ENCODE results near the gene LAMA3. TPM values are rescaled to one million over a fixed set of nuclear protein-coding genes. Genes with fewer than 3 reads are reported as not detected.

Gene LAMA3
- total and polyA plus RNA-seq, 10 of the 15 experiments (the other 5 are each of a cell fraction or from before 2014, with no cell fraction given): 0.37 to 6.5 (median 5.4) TPM

- TF ChIP-seq EED (IDR thresholded peaks at IDR 0.05; ENCODE audit: low read depth) (no peak), RFX5 (IDR thresholded peaks at IDR 0.05; ENCODE audit: low read depth, low read length) (no peak), MTA2 (IDR thresholded peaks at IDR 0.05; ENCODE audit: low read depth) (no peak), CREB1 (IDR thresholded peaks at IDR 0.05; ENCODE audit: low read depth) (no peak), ZNF24 (IDR thresholded peaks at IDR 0.05) (no peak), BRCA1 (IDR thresholded peaks at IDR 0.05; ENCODE audit: low read depth, low read length) (no peak), NKRF (conservative IDR thresholded peaks at IDR 0.05) (no peak)
These were observed 105.0 kb downstream of the LAMA3 start (continued) for GRCh38 chr18:23793985-23794867.

- Histone ChIP-seq H2AFZ (ENCODE audit: control insufficient read depth, low read depth, low read length) (no peak overlapping the region), H3K27me3 (replicated peaks in 1 of 2; ENCODE audit: control insufficient read depth in 2 of 2, insufficient read depth in 2 of 2, low read length in 1 of 2) (no peaks in the 10 kb centered on the region), H3K79me2 (ENCODE audit: control insufficient read depth, insufficient read depth, low read length) (no peaks in the 10 kb centered on the region), H3K9me3 (replicated peaks; ENCODE audit: control insufficient read depth, insufficient read depth, low read length) (no peaks in the 10 kb centered on the region; the same call in 2 of the 3 replicates), H3K9ac (ENCODE audit: control insufficient read depth, insufficient read depth, low read length) (no peak overlapping the region), H4K20me1 (ENCODE audit: control insufficient read depth, insufficient read depth) (no peaks in the 10 kb centered on the region), H3K4me1 (ENCODE audit: control insufficient read depth, insufficient read depth, low read length) (no peaks in the 10 kb centered on the region), H3K27ac (ENCODE audit: control insufficient read depth, insufficient read depth) (no peak overlapping the region), H3K4me2 (ENCODE audit: control insufficient read depth, insufficient read depth) (no peak overlapping the region), H3K4me3 (no peak overlapping the region), H3K36me3 (ENCODE audit: control insufficient read depth in 2 of 2, insufficient read depth in 2 of 2, low read length in 1 of 2) (no peaks in the 10 kb centered on the region)
- ATAC-seq: no peak
- ChIA-PET SMC1A (ENCODE audit: uncharacterized antibody, unreplicated experiment) (no interaction called here), RAD21 (ENCODE audit: unreplicated experiment) (no interaction called here), POLR2A (no interaction called here), CTCF (interaction anchor here (0.6 kb wide), 2 partner anchors 15 to 47 kb away, joined by 3 to 5 read pairs; no protein-coding TSS in a partner anchor)
- in situ Hi-C loops (cut with MboI) (no loop called here), intact Hi-C loops (cut with micrococcal nuclease; ENCODE audit: unreplicated experiment) (no loop called here)
- no TSS peak for BruUV-seq (replicated peaks)
- DNase-seq (ENCODE audit: low read depth, low spot score): no peak
- no peak for FAIRE-seq
- 50% methylated on average over 7 of the region's 7 CpGs for WGBS (ENCODE audit: insufficient coverage, insufficient replicate concordance, low lambda C conversion rate, missing lambda C conversion rate)
- TF ChIP-seq ZSCAN29 (IDR thresholded peaks at IDR 0.05) (no peak), CHD4 (IDR thresholded peaks at IDR 0.05) (no peak), HCFC1 (IDR thresholded peaks at IDR 0.05; ENCODE audit: low read length) (no peak), ZNF622 (IDR thresholded peaks at IDR 0.05) (no peak), USF1 (IDR thresholded peaks at IDR 0.05; ENCODE audit: borderline replicate concordance, extremely low read length, insufficient read depth, low read depth, low read length) (no peak), NFXL1 (IDR thresholded peaks at IDR 0.05; ENCODE audit: borderline replicate concordance) (no peak), ZBTB33 (IDR thresholded peaks at IDR 0.05) (no peak), FOS (IDR thresholded peaks at IDR 0.05; ENCODE audit: borderline replicate concordance, extremely low read depth, insufficient read length) (no peak), BACH1 (IDR thresholded peaks at IDR 0.05; ENCODE audit: borderline replicate concordance) (no peak), SREBF2 (IDR thresholded peaks at IDR 0.05; ENCODE audit: low read length) (no peak), SUPT20H (IDR thresholded peaks at IDR 0.05; ENCODE audit: borderline replicate concordance, control insufficient read depth, low read depth, low read length) (no peak), SRF (IDR thresholded peaks at IDR 0.05; ENCODE audit: low read depth in 2 of 2, low read length in 2 of 2) (no peak), ZNF207 (IDR thresholded peaks at IDR 0.05; ENCODE audit: borderline replicate concordance) (no peak)
These were observed 109.0 kb downstream of the LAMA3 start for GRCh38 chr18:23798249-23798648.

Data from GM12878 (cell line).